PFSK-1 (cell line): ENCODE measurements around the gene CEP192.

ENCODE experiments used
- FOXP2 ChIP-seq: optimal IDR thresholded peaks from 2 replicates; pipeline ENCODE3; 2011; ENCODE audit warnings: borderline replicate concordance, control low read depth, inconsistent platforms; ENCODE audit not compliant: insufficient read depth; ENCODE audit errors: extremely low read length, extremely low read depth
- POLR2AphosphoS5 ChIP-seq: IDR thresholded peaks from 2 replicates; pipeline ENCODE4 v1.6.1; 2012; ENCODE audit warnings: low read depth, mild to moderate bottlenecking, control low read depth, low read length, moderate library complexity
- TAF1 ChIP-seq: IDR thresholded peaks from 2 replicates; pipeline ENCODE4 v1.6.1; 2012; ENCODE audit warnings: low read length, control low read depth, borderline replicate concordance; ENCODE audit not compliant: insufficient read depth
- TF ChIP-seq, protein P1 (sequence below), 2 experiments: IDR thresholded peaks; 2 replicates each; pipeline versions ENCODE4 v1.6.1 to v1.8.0; 2011 to 2012; ENCODE audit warnings: low read depth in 2 of 2, low read length in 2 of 2, control low read depth in 1 of 2, inconsistent platforms in 1 of 2, mild to moderate bottlenecking in 1 of 2, moderate library complexity in 1 of 2; ENCODE audit not compliant: insufficient read depth in 1 of 2

DNA sequence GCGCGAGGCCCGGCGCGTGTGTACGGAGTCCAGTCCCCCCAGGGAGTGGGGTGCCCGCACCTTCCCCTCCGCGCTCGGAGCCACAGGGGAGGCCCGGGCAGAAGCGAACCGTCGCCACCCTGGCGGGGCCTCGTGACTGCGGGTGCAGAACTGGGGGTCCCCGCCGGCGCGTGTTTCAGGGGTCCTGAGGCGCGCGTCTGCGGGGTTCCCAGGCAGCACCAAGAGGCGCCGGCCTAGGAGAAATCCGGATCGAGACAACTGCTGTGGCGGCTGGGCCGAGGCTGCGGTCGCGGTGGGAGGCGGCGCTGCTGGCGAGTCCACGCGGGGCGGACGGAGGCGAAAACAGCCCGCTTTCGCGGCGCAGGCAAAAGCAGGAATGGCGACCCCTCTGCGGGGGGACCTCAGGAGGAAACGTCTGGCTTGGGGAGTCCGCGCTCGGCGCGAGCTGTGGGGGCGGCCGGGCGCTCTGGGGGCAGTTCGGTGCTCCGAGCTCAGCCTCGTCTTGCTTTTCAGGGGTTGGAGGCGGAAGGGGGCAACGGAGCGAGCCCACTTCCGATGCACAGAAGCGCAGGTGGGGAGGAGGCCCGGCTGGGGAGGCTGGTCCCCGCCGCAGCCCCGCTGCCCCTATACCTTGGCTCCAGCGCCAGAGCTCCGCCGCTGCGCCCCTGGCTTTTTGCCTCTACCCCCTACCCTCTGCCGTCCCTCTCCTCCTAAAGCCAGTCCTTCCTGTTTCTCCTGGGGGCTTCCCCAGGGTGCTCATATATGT lies 145.9 kb downstream of the CEP192 start:
- no peak for TF ChIP-seq POLR2AphosphoS5
- TF ChIP-seq, protein P1, sequence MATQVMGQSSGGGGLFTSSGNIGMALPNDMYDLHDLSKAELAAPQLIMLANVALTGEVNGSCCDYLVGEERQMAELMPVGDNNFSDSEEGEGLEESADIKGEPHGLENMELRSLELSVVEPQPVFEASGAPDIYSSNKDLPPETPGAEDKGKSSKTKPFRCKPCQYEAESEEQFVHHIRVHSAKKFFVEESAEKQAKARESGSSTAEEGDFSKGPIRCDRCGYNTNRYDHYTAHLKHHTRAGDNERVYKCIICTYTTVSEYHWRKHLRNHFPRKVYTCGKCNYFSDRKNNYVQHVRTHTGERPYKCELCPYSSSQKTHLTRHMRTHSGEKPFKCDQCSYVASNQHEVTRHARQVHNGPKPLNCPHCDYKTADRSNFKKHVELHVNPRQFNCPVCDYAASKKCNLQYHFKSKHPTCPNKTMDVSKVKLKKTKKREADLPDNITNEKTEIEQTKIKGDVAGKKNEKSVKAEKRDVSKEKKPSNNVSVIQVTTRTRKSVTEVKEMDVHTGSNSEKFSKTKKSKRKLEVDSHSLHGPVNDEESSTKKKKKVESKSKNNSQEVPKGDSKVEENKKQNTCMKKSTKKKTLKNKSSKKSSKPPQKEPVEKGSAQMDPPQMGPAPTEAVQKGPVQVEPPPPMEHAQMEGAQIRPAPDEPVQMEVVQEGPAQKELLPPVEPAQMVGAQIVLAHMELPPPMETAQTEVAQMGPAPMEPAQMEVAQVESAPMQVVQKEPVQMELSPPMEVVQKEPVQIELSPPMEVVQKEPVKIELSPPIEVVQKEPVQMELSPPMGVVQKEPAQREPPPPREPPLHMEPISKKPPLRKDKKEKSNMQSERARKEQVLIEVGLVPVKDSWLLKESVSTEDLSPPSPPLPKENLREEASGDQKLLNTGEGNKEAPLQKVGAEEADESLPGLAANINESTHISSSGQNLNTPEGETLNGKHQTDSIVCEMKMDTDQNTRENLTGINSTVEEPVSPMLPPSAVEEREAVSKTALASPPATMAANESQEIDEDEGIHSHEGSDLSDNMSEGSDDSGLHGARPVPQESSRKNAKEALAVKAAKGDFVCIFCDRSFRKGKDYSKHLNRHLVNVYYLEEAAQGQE (IDR thresholded peaks at IDR 0.05; ENCODE audit: insufficient read depth in 1 of 2, low read depth in 2 of 2, low read length in 2 of 2): no peak
- TF ChIP-seq TAF1: no peak
- no peak for TF ChIP-seq FOXP2
